Left hindlimb (tissue), 1 donor: Measurements from ENCODE around the gene RUNX1.

Experiments used
- DNase-seq: peaks from one replicate; pipeline ENCODE4 v3.0.0-alpha.2; 2018

RUNX1 gene

DNA sequence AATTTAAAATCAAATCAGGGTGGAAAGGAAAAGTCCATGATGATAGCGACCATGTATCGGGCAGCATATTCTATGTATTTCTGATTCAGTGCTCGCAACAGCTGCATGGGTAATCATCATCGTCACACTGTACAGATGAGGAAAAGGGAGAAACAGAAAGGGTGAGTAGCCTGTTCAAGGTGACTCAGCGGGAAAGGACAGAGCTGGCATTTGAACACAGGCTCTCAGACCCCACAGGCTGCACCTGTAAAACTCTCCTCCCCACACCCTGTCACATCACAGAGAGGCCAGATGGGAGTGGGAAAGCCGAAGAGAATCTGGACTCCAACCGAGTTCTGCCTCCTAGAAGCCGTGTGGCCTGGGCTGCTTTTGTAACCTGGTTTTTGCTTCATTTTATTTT is 14.0 kb downstream of the RUNX1 start:
- no peak for DNase-seq

DNA sequence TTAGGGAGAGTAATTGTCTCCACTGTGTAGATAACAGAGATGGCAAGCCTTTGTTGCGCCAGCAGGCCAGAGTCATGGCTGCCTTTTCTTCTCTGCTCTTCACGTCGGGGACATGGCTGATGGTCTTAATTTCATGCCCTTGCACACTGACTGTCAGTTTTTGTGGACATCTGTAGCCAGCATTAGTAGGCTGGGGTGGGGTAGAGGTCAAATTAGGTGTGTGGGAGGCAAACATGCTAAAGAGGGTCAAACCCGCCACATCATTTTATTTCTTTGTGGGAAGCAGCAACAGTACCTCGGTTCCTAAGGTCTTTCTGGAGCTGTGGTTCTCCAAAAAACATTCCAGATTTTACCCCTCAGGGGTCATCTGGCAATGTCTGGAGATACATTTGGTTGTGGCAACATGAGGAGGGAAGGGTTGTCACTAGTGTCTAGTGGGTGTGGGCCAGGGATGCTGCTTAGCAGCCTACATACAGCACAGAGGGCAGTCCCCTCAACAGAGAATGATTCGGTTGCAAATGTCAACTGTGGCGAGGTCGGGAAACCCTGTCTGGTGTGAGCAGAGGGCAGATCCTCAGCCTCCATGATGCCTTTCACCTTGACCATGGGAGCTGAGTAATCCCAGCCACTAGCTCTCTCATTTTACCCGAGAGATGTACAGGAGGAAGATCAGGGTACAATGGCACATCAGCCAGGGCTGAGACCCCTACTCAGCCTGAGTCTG is 14.7 kb downstream of the RUNX1 start:
- no peak for DNase-seq

DNA sequence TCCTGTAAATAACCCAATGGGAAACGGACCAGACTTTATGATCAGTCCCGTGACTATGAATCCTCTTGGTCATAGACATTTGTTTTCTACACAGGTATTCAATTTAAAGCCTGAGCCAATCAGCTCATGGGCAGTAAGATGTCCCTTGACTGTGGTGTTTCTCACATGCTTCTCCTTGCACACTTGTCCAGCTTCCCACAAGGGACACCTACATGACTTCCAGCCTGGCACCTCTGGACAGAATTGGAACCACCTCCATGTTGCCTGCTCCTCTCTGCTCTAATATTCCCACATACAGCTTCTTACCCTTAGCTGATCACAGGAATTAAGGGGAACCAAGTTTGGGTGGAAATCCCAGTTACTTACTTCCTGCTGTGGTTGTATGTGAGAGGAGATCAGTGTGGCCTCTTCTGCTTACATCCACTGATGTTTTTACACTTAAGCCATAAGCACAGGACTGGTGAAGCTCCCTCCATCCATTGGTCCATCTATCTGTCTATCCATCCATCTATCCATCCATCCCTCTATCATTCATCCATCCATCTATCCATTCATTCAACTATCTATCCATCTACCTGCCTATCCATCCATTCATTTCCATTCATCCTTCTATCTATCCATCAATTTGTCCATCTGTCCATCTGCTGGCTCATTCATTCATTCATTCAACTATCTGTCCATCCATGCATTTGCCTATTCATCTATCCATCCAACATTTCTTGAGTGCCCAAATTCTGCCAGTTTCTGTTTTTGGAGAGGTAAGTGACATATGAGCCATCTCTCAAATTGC is 16.4 kb downstream of the RUNX1 start:
- DNase-seq: no peak

DNA sequence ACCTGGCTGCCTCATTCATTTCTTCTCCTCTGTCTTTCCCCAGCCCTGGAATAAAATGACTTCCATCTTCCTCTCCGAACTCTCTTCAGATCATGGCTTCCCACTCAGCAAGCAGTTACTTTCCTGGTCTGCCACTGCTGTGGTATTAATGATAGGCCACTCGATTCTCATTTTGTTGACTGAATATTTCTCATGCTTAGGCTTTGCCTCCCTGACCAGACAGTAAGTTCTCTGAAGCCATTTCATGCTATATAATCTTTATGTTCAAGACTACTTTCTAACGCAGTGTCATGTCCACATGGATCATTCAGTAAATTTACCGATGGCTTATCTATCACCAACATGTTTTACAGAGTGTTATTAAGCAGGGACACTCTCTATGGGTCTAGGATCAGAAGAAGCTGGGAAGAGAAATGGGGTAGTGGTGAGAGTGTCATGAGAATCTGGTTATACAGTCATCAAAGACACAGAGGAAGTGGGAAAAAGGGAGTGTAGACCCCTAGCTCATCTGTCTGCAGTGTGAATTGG is 20.6 kb downstream of the RUNX1 start:
- DNase-seq: no peak

DNA sequence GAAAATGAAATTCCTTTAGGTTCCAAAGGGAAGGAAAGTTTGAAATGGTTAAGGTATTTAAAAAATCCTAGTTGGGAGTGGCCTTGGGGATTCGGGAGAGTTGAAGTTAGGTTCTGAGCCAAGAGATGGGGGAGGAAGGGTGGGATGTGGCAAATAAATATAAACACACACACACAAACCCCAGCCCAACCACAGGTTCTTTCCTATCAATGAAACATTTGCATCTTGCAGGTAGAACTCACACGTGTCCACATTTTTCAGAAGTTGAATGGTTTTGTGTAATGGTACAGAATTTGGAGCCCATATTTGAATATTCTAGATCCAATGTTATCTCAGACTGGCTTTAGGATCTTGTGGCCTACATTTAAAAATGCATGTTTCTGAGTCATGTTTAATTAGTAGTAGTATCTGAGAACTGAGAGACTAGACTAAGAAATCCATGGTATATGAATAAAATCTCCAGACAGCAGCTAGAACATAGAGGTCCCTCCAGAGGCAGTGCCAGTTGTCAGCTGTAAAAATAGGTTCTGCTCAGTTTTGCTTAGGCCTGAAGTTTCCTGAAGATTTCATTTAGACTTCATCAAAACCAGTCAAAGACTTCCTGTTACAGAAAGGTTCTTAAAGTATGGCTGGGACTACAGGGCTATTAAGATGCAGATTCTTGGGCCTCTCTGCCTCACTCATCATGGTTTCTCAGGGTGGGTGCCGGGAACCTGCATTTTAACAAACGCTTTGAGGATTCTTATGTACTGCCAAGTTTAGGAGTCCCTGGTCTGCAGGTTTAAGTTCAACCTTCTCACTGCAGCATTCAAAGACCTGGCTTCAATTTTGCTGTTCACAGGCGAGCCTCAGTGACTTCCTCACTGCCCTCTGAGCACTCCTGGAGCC is 21.3 kb downstream of the RUNX1 start:
- DNase-seq: no peak

GRCh38 chr21:35026617-35027562 is 22.2 kb downstream of the RUNX1 start:
- peak; percentile 49 for DNase-seq

GRCh38 chr21:35026153-35026500 is 23.0 kb downstream of the RUNX1 start:
- DNase-seq: no peak

DNA sequence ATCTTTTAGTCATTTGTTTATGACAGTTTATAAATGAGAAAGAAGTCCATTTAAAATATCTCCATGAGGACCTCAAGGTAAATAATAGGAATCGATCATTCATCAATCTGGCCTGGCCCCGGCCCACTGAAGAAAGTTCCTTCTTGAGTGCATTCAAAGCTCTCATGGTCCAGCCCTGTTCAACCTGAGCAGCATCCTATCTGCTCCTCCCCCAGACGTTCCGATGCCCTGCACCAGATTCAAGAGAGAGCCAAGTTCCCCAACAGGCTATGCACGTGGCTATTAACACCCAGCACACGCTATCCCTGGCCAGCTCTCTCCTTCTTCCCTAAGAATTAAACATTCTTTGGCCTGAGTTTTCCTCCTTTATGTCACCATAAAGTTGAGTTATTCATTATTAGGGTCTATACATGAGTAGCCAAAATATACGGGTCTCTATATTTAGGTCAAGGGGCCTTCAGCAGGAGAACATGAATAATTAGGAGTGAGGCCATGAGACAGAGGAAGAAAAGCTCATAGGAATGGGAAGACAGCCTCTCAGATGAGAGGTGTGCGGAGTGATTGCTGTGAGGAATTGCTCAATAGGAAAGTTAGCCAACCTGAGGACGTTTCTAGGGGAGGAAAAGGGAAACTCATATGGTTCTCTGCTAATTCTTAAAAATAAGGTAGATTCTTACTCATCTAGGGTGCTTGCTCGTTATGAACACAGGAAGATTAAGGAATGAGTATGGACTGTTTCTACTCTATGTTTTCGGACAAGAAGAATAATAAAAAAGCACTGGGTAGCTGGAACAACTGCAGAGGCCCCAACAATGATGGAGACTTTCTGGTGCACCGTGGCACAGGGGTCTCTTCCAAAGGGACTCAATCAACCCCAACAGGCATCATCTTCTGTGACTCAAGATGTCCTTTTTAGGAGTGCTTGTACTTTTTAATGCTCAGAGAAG is 23.6 kb downstream of the RUNX1 start:
- no peak for DNase-seq

DNA sequence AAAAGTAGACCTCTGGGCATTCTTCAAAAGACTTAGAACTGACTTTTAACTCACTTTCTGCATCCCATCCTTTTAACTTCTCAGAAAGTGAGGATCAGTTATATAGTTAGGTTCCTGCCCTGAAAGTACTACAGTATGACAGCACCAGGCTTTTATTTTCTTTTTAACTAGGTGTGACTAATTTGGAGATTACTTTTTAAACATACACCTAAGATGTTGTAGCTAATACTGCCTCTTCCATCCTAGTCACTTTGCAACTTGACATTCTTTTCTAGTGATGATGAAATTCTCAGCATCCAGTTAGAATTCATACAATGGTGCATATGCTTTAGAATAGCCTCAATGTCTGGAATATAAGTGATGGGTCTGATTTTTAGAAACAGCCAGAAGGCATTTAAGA is 24.6 kb downstream of the RUNX1 start:
- DNase-seq: no peak

GRCh38 chr21:35024071-35024420 is 25.1 kb downstream of the RUNX1 start:
- no peak for DNase-seq

GRCh38 chr21:35023396-35024070 is 25.6 kb downstream of the RUNX1 start:
- DNase-seq: no peak

DNA sequence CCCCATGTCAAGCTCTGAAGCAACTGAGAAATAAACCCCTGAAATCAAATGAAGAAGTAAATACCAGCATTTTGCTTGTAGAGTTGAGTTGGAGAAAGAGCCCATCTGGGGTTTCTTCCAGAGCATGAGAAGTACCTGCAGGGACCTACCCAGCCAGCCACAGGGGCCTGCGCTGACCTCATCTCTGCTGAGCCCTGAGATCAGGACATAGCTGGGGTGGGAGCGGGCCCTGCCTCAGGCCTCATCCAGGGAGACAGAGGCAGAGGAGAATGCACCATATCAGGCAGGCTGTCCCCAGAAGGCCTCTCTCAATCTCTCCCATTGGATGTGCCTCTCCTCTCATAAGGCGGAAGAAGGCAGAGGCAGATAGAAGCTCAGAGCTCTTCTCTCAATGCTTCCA is 27.6 kb downstream of the RUNX1 start:
- DNase-seq: no peak

DNA sequence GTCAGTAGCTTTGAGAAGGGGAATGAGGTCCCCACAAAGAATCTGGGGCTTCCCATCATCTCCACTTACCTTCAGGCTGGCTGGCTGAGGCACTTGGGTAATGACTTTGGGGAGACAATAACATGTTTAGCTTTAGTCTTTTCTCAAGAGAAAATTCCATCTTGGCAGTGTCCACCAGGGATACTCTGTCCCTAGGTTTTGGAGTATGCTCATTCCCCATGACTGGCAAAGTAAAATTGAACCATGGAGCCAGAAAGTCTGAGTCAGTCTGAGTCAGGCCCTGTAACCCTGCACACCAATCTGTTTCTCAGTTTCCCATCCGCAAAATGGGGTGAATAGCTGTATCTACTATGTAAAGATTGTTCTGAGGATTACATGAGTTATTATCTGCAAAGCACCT is 28.2 kb downstream of the RUNX1 start:
- DNase-seq: no peak

DNA sequence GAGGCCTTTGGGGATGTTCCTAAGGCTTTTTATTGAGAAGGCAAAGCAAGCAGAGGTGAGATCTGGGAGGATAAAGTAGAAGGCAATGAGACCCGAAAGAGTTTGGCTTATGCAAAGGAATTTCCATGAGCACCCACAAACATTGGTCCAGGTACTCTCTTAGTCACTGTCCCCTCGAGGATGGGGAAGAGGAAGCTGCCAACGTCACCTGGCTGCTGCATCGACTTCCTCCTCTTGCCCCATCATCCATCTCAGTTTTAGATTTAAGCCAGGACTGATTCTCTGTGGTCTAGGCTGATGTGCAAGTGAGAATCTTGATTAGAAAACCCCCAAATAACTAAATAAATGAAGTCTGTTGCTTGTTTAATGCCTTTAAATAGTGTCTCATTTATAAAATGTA is 28.7 kb downstream of the RUNX1 start:
- no peak for DNase-seq

GRCh38 chr21:35019631-35020032 is 29.5 kb downstream of the RUNX1 start:
- no peak for DNase-seq

- DNase-seq: no peak
Measured at GRCh38 chr21:35017256-35017655, 31.8 kb downstream of the RUNX1 start.

GRCh38 chr21:35016517-35017188 is 32.4 kb downstream of the RUNX1 start:
- DNase-seq: no peak

GRCh38 chr21:35016071-35016470 is 33.0 kb downstream of the RUNX1 start:
- DNase-seq: no peak

DNA sequence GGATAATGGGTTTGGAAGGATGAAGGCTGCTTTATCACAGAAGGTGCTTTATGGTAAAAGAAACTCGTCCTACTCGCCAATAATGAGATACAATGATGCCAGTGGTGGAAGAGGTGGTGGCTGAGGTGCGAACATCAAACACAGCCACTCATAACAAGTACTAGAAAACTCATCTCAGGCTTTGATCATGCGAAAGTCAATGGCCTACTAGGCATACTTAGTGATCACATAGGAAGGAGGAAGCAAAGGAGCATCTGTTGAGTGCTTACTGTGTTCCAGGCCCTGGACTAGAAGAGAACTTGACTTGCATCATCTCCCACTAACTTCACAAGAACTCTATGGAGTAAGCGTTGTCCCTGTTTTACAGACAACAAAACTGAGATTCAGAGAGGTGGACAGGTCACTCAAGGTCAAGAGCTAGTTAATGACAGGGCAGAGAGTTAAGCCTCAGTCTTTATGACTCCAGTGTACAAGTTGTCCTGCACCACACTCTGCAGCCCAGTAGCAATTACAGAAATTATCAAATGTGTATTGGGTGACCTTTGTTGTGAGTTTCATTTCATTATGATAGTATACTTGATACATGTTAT is 33.6 kb downstream of the RUNX1 start:
- no peak for DNase-seq
